ENCODE results near the gene SAV1. TPM values are rescaled to one million over a fixed set of nuclear protein-coding genes. Genes with fewer than 3 reads are reported as not detected.

Gene SAV1
- total and polyA plus RNA-seq, 2 experiments from 2014 or later = 17.4 to 19.0 TPM

- no peaks in the 10 kb centered on the region for H3K9me3 ChIP-seq (ENCODE audit: low read depth)
- no peak overlapping the region for H3K27ac ChIP-seq
- H3K9me2 ChIP-seq (replicated peaks; ENCODE audit: insufficient read depth) = no peaks in the 10 kb centered on the region
- H3K27me3 ChIP-seq = no peaks in the 10 kb centered on the region
- no peak overlapping the region for H3K4me2 ChIP-seq
- no peaks in the 10 kb centered on the region for H4K20me1 ChIP-seq (ENCODE audit: insufficient read depth, poor library complexity, severe bottlenecking)
- no peak overlapping the region for H2AFZ ChIP-seq
- H3K4me3 ChIP-seq = no peak overlapping the region
- 55% methylated on average over 2 of the region's 2 CpGs for WGBS (ENCODE audit: low lambda C conversion rate, missing lambda C conversion rate)
- no peak for TF ChIP-seq EZH2phosphoT487 (IDR thresholded peaks at IDR 0.05; ENCODE audit: low read depth, severe bottlenecking, unreplicated experiment)
- TF ChIP-seq CTCF (IDR thresholded peaks at IDR 0.05; ENCODE audit: poor library complexity) = no peak
- no peak for TF ChIP-seq EZH2 (IDR thresholded peaks at IDR 0.05; ENCODE audit: borderline replicate concordance)
- DNase-seq (ENCODE audit: low spot score) = no peak
- no peaks in the 10 kb centered on the region for H3K4me1 ChIP-seq (ENCODE audit: insufficient read depth)
- no peaks in the 10 kb centered on the region for H3K79me2 ChIP-seq
- H3K36me3 ChIP-seq (replicated peaks; ENCODE audit: insufficient read depth, low read depth) = no peaks in the 10 kb centered on the region
Measured at GRCh38 chr14:50675597-50675996, 7.5 kb upstream of the SAV1 start.

GRCh38 chr14:50670866-50671256 lies 2.8 kb upstream of the SAV1 start:
- WGBS (ENCODE audit: low lambda C conversion rate, missing lambda C conversion rate) = 92% methylated on average over 6 of the region's 6 CpGs
- Histone ChIP-seq H3K27ac (no peak overlapping the region), H3K79me2 (peaks cover 17% of the 10 kb centered on the region), H3K9me2 (replicated peaks; ENCODE audit: insufficient read depth) (no peaks in the 10 kb centered on the region), H3K4me3 (no peak overlapping the region), H3K4me1 (ENCODE audit: insufficient read depth) (no peaks in the 10 kb centered on the region), H3K4me2 (no peak overlapping the region), H3K27me3 (no peaks in the 10 kb centered on the region), H4K20me1 (ENCODE audit: insufficient read depth, poor library complexity, severe bottlenecking) (peaks cover 6% of the 10 kb centered on the region), H3K36me3 (replicated peaks; ENCODE audit: insufficient read depth, low read depth) (no peaks in the 10 kb centered on the region), H2AFZ (no peak overlapping the region), H3K9me3 (ENCODE audit: low read depth) (no peaks in the 10 kb centered on the region)
- no peak for DNase-seq (ENCODE audit: low spot score)
- TF ChIP-seq CTCF (IDR thresholded peaks at IDR 0.05; ENCODE audit: poor library complexity) (no peak), EZH2 (IDR thresholded peaks at IDR 0.05; ENCODE audit: borderline replicate concordance) (no peak), EZH2phosphoT487 (IDR thresholded peaks at IDR 0.05; ENCODE audit: low read depth, severe bottlenecking, unreplicated experiment) (no peak)

GRCh38 chr14:50670196-50670865 lies 2.2 kb upstream of the SAV1 start:
- H3K9me3 ChIP-seq (ENCODE audit: low read depth) = no peaks in the 10 kb centered on the region
- H4K20me1 ChIP-seq (ENCODE audit: insufficient read depth, poor library complexity, severe bottlenecking) = peaks cover 6% of the 10 kb centered on the region
- H3K79me2 ChIP-seq = peaks cover 23% of the 10 kb centered on the region
- no peaks in the 10 kb centered on the region for H3K27me3 ChIP-seq
- no peaks in the 10 kb centered on the region for H3K9me2 ChIP-seq (replicated peaks; ENCODE audit: insufficient read depth)
- no peaks in the 10 kb centered on the region for H3K4me1 ChIP-seq (ENCODE audit: insufficient read depth)
- TF ChIP-seq EZH2phosphoT487 (IDR thresholded peaks at IDR 0.05; ENCODE audit: low read depth, severe bottlenecking, unreplicated experiment) = no peak
- H3K4me2 ChIP-seq = no peak overlapping the region
- H3K36me3 ChIP-seq (replicated peaks; ENCODE audit: insufficient read depth, low read depth) = no peaks in the 10 kb centered on the region
- no peak for DNase-seq (ENCODE audit: low spot score)
- WGBS (ENCODE audit: low lambda C conversion rate, missing lambda C conversion rate) = 73% methylated on average over 10 of the region's 10 CpGs
- H3K4me3 ChIP-seq = no peak overlapping the region
- no peak overlapping the region for H2AFZ ChIP-seq
- H3K27ac ChIP-seq = no peak overlapping the region

- no peak overlapping the region for H3K4me3 ChIP-seq
Measured at GRCh38 chr14:50669441-50669986, 1.4 kb upstream of the SAV1 start.

More at GRCh38 chr14:50669441-50669986, 1.4 kb upstream of the SAV1 start:
- Histone ChIP-seq H3K9me2 (replicated peaks; ENCODE audit: insufficient read depth) (no peaks in the 10 kb centered on the region), H3K4me1 (ENCODE audit: insufficient read depth) (no peaks in the 10 kb centered on the region), H3K36me3 (replicated peaks; ENCODE audit: insufficient read depth, low read depth) (no peaks in the 10 kb centered on the region), H3K79me2 (peaks cover 29% of the 10 kb centered on the region), H3K27ac (no peak overlapping the region), H4K20me1 (ENCODE audit: insufficient read depth, poor library complexity, severe bottlenecking) (peaks cover 6% of the 10 kb centered on the region), H3K9me3 (ENCODE audit: low read depth) (no peaks in the 10 kb centered on the region), H3K4me2 (peak overlapping the region; percentile 83), H2AFZ (no peak overlapping the region), H3K27me3 (no peaks in the 10 kb centered on the region)
- TF ChIP-seq EZH2 (IDR thresholded peaks at IDR 0.05; ENCODE audit: borderline replicate concordance) = no peak
- TF ChIP-seq CTCF (IDR thresholded peaks at IDR 0.05; ENCODE audit: poor library complexity) = no peak
- no peak for TF ChIP-seq EZH2phosphoT487 (IDR thresholded peaks at IDR 0.05; ENCODE audit: low read depth, severe bottlenecking, unreplicated experiment)
- 74% methylated on average over 4 of the region's 4 CpGs for WGBS (ENCODE audit: low lambda C conversion rate, missing lambda C conversion rate)
- DNase-seq (ENCODE audit: low spot score) = no peak

Data from hepatocyte (in vitro differentiated cells).